Activated naive CD4-positive, alpha-beta T cell treated with anti-CD3 and anti-CD28 coated beads, Interleukin-2, amount 10 ng/mL, durations not matched to agents 7 days and 5 days (primary cell): ENCODE results near the gene MUC5B.
A peak's percentile ranks its signal among the peaks of the same experiment; 100 is the strongest.

ENCODE experiments used
- CTCF ChIA-PET: fragments of 350-600 bp; sonication (Branson Sonifier 250); formaldehyde crosslinking; loops from one replicate; lab custom pipeline; 2021; ENCODE audit warnings: antibody characterized with exemption; lab: Charles Lee
- DNase-seq: peaks from one replicate; pipeline ENCODE4 v3.0.0-alpha.2; 2020
- H3K27ac Mint-ChIP-seq: one replicate; pipeline ENCODE4 v1.8.0; 2021; ENCODE audit warnings: mild to moderate bottlenecking, moderate library complexity, mixed read lengths
- H3K27me3 Mint-ChIP-seq: one replicate; pipeline ENCODE4 v1.8.0; 2021; ENCODE audit warnings: mild to moderate bottlenecking, mixed read lengths
- H3K36me3 Mint-ChIP-seq: one replicate; pipeline ENCODE4 v1.8.0; 2021; ENCODE audit warnings: mixed read lengths
- H3K4me1 Mint-ChIP-seq: one replicate; pipeline ENCODE4 v1.8.0; 2021; ENCODE audit warnings: mixed read lengths
- H3K4me3 Mint-ChIP-seq: one replicate; pipeline ENCODE4 v1.8.0; 2021; ENCODE audit warnings: mild to moderate bottlenecking, moderate library complexity, mixed read lengths
- H3K9me3 Mint-ChIP-seq: one replicate; pipeline ENCODE4 v1.8.0; 2021; ENCODE audit warnings: mixed read lengths

MUC5B gene

GRCh38 chr11:1218788-1219445 is 3.9 kb upstream of the MUC5B start:
- H3K4me3 Mint-ChIP-seq, result no peak overlapping the region
- H3K4me1 Mint-ChIP-seq, result no peaks in the 10 kb centered on the region
- no peaks in the 10 kb centered on the region for H3K9me3 Mint-ChIP-seq
- CTCF ChIA-PET, result no interaction called here
- no peak overlapping the region for H3K27ac Mint-ChIP-seq
- DNase-seq, result no peak
- H3K36me3 Mint-ChIP-seq, result no peaks in the 10 kb centered on the region
- H3K27me3 Mint-ChIP-seq, result peaks cover 11% of the 10 kb centered on the region

- peaks cover 11% of the 10 kb centered on the region for H3K27me3 Mint-ChIP-seq
- no peak for DNase-seq
- no peaks in the 10 kb centered on the region for H3K9me3 Mint-ChIP-seq
- H3K4me3 Mint-ChIP-seq, result no peak overlapping the region
- CTCF ChIA-PET, result no interaction called here
- no peak overlapping the region for H3K27ac Mint-ChIP-seq
- no peaks in the 10 kb centered on the region for H3K4me1 Mint-ChIP-seq
- H3K36me3 Mint-ChIP-seq, result no peaks in the 10 kb centered on the region
Observed at GRCh38 chr11:1219446-1219833, 3.4 kb upstream of the MUC5B start.

DNA sequence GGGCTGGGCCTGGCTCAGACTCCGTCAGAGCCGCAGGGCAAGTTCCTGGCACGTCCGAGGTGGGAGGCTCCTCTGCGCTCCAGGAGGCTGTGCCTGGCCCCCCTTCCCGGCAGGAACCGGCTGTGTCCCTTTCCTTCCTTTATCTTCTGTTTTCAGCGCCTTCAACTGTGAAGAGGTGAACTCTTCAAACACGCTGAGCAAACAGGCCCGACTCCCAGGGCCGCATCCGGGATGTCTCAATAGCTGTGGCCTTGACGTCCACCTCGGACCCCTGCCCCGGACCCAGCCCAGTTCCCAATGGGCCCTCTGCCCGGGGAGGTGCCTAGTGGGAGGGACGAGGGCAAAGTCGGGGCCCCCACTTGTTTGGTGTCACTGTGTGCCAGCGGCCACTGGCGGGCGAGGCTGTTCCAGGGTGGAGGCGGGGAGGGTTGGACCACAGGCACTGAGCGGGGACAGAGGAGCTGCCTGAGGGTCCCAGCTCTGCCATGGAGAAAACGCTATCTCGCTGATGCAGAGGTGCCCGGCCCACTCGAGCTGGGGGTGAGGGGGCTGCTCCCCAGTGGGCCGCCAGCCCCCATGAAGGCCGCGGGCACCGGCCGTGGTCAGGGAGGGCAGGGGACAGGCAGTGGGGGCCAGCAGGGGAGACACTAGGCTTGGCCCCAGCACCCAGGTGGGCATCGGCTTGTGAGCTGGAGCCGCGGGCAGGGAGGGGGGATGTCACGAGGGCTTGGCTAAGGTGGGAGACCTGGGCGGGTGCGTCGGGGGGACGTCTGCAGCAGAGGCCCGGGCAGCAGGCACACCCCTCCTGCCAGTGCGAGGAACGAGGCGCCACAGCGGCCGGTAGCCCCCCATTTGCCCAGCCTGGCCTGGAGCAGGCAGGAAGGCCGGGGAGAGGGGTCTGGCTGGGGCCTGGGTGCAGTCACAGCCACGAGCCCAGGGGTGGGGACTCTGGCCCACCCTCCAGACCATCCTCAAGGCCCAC is 2.7 kb upstream of the MUC5B start:
- H3K27me3 Mint-ChIP-seq, result peaks cover 11% of the 10 kb centered on the region
- DNase-seq, result no peak
- H3K9me3 Mint-ChIP-seq, result no peaks in the 10 kb centered on the region
- H3K4me3 Mint-ChIP-seq, result no peak overlapping the region
- no peaks in the 10 kb centered on the region for H3K36me3 Mint-ChIP-seq
- CTCF ChIA-PET, result no interaction called here
- no peak overlapping the region for H3K27ac Mint-ChIP-seq
- no peaks in the 10 kb centered on the region for H3K4me1 Mint-ChIP-seq

GRCh38 chr11:1220941-1221721 is 1.7 kb upstream of the MUC5B start:
- Mint-ChIP-seq H3K9me3 (no peaks in the 10 kb centered on the region), H3K27me3 (peaks cover 11% of the 10 kb centered on the region)
- CTCF ChIA-PET, result no interaction called here

GRCh38 chr11:1221848-1222311 is 986 bp upstream of the MUC5B start:
- Mint-ChIP-seq H3K27ac (no peak overlapping the region), H3K36me3 (no peaks in the 10 kb centered on the region), H3K9me3 (no peaks in the 10 kb centered on the region), H3K27me3 (peaks cover 8% of the 10 kb centered on the region), H3K4me1 (no peaks in the 10 kb centered on the region), H3K4me3 (no peak overlapping the region)
- CTCF ChIA-PET, result no interaction called here
- no peak for DNase-seq

More at GRCh38 chr11:1220941-1221721, 1.7 kb upstream of the MUC5B start:
- no peak overlapping the region for H3K4me3 Mint-ChIP-seq
- no peak overlapping the region for H3K27ac Mint-ChIP-seq
- H3K4me1 Mint-ChIP-seq, result no peaks in the 10 kb centered on the region
- H3K36me3 Mint-ChIP-seq, result no peaks in the 10 kb centered on the region
- DNase-seq, result no peak

GRCh38 chr11:1223346-1224110 is 662 bp downstream of the MUC5B start:
- DNase-seq, result peak; percentile 16
- Mint-ChIP-seq H3K4me3 (no peak overlapping the region), H3K36me3 (no peaks in the 10 kb centered on the region), H3K27me3 (peaks cover 8% of the 10 kb centered on the region), H3K4me1 (no peaks in the 10 kb centered on the region), H3K27ac (no peak overlapping the region), H3K9me3 (no peaks in the 10 kb centered on the region)
- CTCF ChIA-PET, result no interaction called here

GRCh38 chr11:1224111-1224490 is 1.2 kb downstream of the MUC5B start:
- H3K27me3 Mint-ChIP-seq, result peaks cover 8% of the 10 kb centered on the region
- H3K4me3 Mint-ChIP-seq, result no peak overlapping the region
- no peaks in the 10 kb centered on the region for H3K4me1 Mint-ChIP-seq
- CTCF ChIA-PET, result no interaction called here
- H3K36me3 Mint-ChIP-seq, result no peaks in the 10 kb centered on the region
- no peaks in the 10 kb centered on the region for H3K9me3 Mint-ChIP-seq
- no peak overlapping the region for H3K27ac Mint-ChIP-seq
- peak; percentile 14 for DNase-seq

DNA sequence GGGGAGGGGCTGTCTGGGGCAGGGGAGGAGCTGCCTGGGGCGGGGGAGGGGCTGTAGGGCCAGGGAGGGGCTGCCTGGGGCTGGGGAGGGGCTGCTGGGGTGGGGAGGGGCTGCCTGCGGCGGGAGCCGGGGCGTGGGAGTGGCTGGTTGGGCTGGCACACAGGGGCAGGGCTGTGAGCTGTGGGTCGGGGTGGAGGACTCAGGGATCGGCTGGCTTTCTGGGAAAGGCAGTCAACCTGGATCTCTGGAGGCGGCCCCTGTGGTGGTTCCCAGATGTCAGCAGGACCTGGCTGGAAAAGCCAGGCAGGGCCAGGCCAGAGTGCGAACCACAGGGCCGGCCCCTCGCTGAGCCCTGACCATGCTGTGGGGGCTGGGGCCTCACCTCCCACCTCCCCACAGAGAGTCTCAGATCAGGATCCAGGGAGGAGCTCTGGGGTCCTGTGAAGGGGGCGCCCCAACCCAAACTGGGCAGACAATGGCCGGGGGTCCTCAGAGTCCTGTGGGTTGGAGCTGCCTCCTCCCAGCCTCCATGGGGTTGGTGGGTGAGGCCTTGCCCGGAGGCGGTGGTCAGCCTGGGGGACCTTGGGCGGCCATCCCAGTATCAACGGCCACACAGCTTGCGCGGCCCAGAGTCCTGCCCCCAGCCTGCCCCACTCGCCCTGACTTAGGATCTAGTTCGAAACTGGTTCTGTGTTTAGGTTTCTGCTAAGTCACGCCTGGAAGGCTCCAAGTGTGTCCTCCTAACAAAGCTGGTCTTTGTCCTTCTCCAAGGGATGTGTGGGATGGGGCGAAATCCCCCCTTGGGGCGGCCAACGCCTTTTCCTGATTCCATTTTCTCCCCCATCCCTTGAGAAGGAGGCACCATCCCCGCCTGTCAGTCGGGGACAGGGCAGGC is 1.9 kb downstream of the MUC5B start:
- DNase-seq, result peak; percentile 19
- CTCF ChIA-PET, result no interaction called here
- Mint-ChIP-seq H3K27me3 (peaks cover 8% of the 10 kb centered on the region), H3K4me3 (no peak overlapping the region), H3K4me1 (no peaks in the 10 kb centered on the region), H3K9me3 (no peaks in the 10 kb centered on the region), H3K36me3 (no peaks in the 10 kb centered on the region), H3K27ac (no peak overlapping the region)

GRCh38 chr11:1225386-1226225 is 2.7 kb downstream of the MUC5B start:
- Mint-ChIP-seq H3K36me3 (no peaks in the 10 kb centered on the region), H3K9me3 (no peaks in the 10 kb centered on the region), H3K27ac (no peak overlapping the region), H3K27me3 (peaks cover 8% of the 10 kb centered on the region), H3K4me3 (no peak overlapping the region), H3K4me1 (no peaks in the 10 kb centered on the region)
- DNase-seq, result peak; percentile 13
- CTCF ChIA-PET, result no interaction called here

DNA sequence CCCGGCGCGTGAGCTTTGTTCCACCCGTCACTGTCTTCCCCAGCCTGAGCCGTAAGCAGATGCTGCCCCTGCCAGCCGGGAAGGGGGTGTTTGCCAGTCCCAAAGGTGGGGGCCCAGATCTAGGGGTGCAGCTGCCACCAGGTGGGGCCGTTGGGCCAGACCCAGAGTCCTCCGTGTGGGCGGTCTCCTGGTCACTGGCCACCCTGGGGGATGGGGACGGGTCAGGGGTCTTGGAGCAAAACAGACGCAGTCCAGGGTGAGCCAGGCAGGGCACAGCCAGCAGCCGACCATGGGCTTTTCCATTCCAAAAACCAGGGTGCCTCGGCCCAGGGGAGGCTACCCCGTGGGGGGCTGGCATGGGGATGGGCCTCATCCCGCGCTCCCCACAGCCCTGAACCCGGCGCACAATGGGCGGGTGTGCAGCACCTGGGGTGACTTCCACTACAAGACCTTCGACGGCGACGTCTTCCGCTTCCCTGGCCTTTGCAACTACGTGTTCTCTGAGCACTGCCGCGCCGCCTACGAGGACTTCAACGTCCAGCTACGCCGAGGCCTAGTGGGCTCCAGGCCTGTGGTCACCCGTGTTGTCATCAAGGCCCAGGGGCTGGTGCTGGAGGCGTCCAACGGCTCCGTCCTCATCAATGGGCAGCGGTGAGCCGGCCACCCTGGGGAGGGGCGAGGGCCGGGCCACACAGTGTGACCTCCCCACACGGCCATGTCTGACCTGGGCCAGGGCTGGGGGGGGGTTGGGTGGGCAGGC is 3.5 kb downstream of the MUC5B start:
- Mint-ChIP-seq H3K4me3 (no peak overlapping the region), H3K27me3 (peaks cover 3% of the 10 kb centered on the region), H3K9me3 (no peaks in the 10 kb centered on the region), H3K4me1 (no peaks in the 10 kb centered on the region), H3K27ac (no peak overlapping the region), H3K36me3 (no peaks in the 10 kb centered on the region)
- peak; percentile 18 for DNase-seq
- CTCF ChIA-PET, result no interaction called here

GRCh38 chr11:1226986-1227550 is 4.2 kb downstream of the MUC5B start:
- Mint-ChIP-seq H3K4me1 (no peaks in the 10 kb centered on the region), H3K27me3 (no peaks in the 10 kb centered on the region), H3K9me3 (no peaks in the 10 kb centered on the region), H3K4me3 (no peak overlapping the region), H3K27ac (no peak overlapping the region), H3K36me3 (no peaks in the 10 kb centered on the region)
- DNase-seq, result peak; percentile 15
- CTCF ChIA-PET, result no interaction called here
